Neutrophil (primary cell): ENCODE measurements around the gene CAMK2B.

Experiments used
- H3K27ac ChIP-seq: fragments of 200-600 bp; sonication (generic); 2 replicates; pipeline ENCODE4 v1.5.1; 2016; ENCODE audit warnings: mild to moderate bottlenecking, moderate library complexity
- H3K27me3 ChIP-seq: fragments of 200-600 bp; sonication (generic); 2 replicates; pipeline ENCODE4 v1.6.0; 2016; ENCODE audit warnings: mild to moderate bottlenecking
- H3K36me3 ChIP-seq: fragments of 200-600 bp; sonication (generic); 2 replicates; pipeline ENCODE4 v1.5.1; 2017
- H3K4me1 ChIP-seq, 2 experiments: fragments of 200-600 bp in 1 of 2; sonication (generic) in 1 of 2; 1 replicate in 1 of 2; 2 replicates in 1 of 2; pipeline versions ENCODE4 v1.5.1 to v1.6.1; 2013 to 2016; ENCODE audit warnings: low read depth in 1 of 2, low read length in 1 of 2, mild to moderate bottlenecking in 1 of 2, moderate library complexity in 1 of 2; ENCODE audit not compliant: control insufficient read depth in 1 of 2, insufficient read depth in 1 of 2
- H3K4me3 ChIP-seq, 2 experiments: fragments of 200-600 bp in 1 of 2; sonication (generic) in 1 of 2; 1 replicate in 1 of 2; 2 replicates in 1 of 2; pipeline ENCODE4 v1.5.1; 2013 to 2016; ENCODE audit warnings: low read depth in 1 of 2, low read length in 1 of 2, mild to moderate bottlenecking in 1 of 2, moderate library complexity in 1 of 2
- H3K9me3 ChIP-seq: fragments of 200-600 bp; sonication (generic); 2 replicates; pipeline ENCODE4 v1.5.1; 2016
- CTCF ChIP-seq: fragments of 200-600 bp; sonication (generic); IDR thresholded peaks from 2 replicates; pipeline ENCODE4 v1.5.1; 2016; ENCODE audit warnings: antibody characterized with exemption

The CAMK2B gene

GRCh38 chr7:44212581-44213184, 112.7 kb downstream of the CAMK2B start:
- peaks cover 78% of the 10 kb centered on the region for H3K36me3 ChIP-seq
- no peak overlapping the region for H3K27ac ChIP-seq
- H3K4me1 ChIP-seq: no peaks in the 10 kb centered on the region
- no peaks in the 10 kb centered on the region for H3K27me3 ChIP-seq
- no peaks in the 10 kb centered on the region for H3K9me3 ChIP-seq
- TF ChIP-seq CTCF: no peak
- H3K4me3 ChIP-seq: no peak overlapping the region

- no peak for TF ChIP-seq CTCF
- Histone ChIP-seq H3K9me3 (no peaks in the 10 kb centered on the region), H3K4me1 (no peaks in the 10 kb centered on the region), H3K27me3 (no peaks in the 10 kb centered on the region), H3K27ac (no peak overlapping the region), H3K4me3 (no peak overlapping the region), H3K36me3 (peaks cover 85% of the 10 kb centered on the region)
These were observed 113.4 kb downstream of the CAMK2B start for GRCh38 chr7:44212018-44212417.

GRCh38 chr7:44211126-44211675, 114.2 kb downstream of the CAMK2B start:
- no peak for TF ChIP-seq CTCF
- Histone ChIP-seq H3K4me1 (no peaks in the 10 kb centered on the region), H3K4me3 (no peak overlapping the region), H3K27me3 (no peaks in the 10 kb centered on the region), H3K9me3 (no peaks in the 10 kb centered on the region), H3K27ac (no peak overlapping the region), H3K36me3 (peaks cover 93% of the 10 kb centered on the region)

GRCh38 chr7:44210107-44210506, 115.3 kb downstream of the CAMK2B start:
- Histone ChIP-seq H3K27me3 (no peaks in the 10 kb centered on the region), H3K4me3 (no peak overlapping the region), H3K9me3 (no peaks in the 10 kb centered on the region), H3K27ac (no peak overlapping the region), H3K4me1 (no peaks in the 10 kb centered on the region), H3K36me3 (peaks cover 100% of the 10 kb centered on the region)
- no peak for TF ChIP-seq CTCF

GRCh38 chr7:44208085-44208484, 117.3 kb downstream of the CAMK2B start:
- Histone ChIP-seq H3K36me3 (peaks cover 91% of the 10 kb centered on the region), H3K9me3 (no peaks in the 10 kb centered on the region), H3K27me3 (no peaks in the 10 kb centered on the region), H3K4me3 (no peak overlapping the region), H3K4me1 (no peaks in the 10 kb centered on the region), H3K27ac (no peak overlapping the region)
- TF ChIP-seq CTCF: no peak
